Tibial nerve (tissue), 4 donors: Measurements from ENCODE around the gene MRNIP. TPM values are rescaled to one million over a fixed set of nuclear protein-coding genes. Genes with fewer than 3 reads are reported as not detected.

Source experiments
- DNase-seq, 2 donors: peaks; one replicate each; pipeline ENCODE4 v3.0.0-alpha.2; 2019; ENCODE audit warnings: low spot score in 2 of 2
- H3K27ac ChIP-seq, 4 donors: fragments of 200-600 bp; sonication (generic) in 3 of 4; one replicate each; pipeline ENCODE4 v1.5.1; 2017 to 2019; ENCODE audit warnings: mild to moderate bottlenecking in 1 of 4
- H3K27me3 ChIP-seq, 2 donors: fragments of 200-600 bp; sonication (generic) in 1 of 2; one replicate each; pipeline versions ENCODE4 v1.5.1 to v1.6.0; 2017 to 2019
- H3K36me3 ChIP-seq, 3 donors: fragments of 200-600 bp; sonication (generic); one replicate each; pipeline ENCODE4 v1.5.1; 2018 to 2019
- H3K4me1 ChIP-seq, 4 donors: fragments of 200-600 bp; sonication (generic) in 3 of 4; one replicate each; pipeline ENCODE4 v1.5.1; 2017 to 2019
- H3K4me3 ChIP-seq, 4 donors: fragments of 200-600 bp; sonication (generic) in 3 of 4; one replicate each; pipeline ENCODE4 v1.5.1; 2017 to 2019; ENCODE audit warnings: mild to moderate bottlenecking in 1 of 4, moderate library complexity in 1 of 4
- H3K9me3 ChIP-seq, 4 donors: fragments of 200-600 bp; sonication (generic) in 3 of 4; one replicate each; pipeline ENCODE4 v1.5.1; 2017 to 2019
- EP300 ChIP-seq, 2 donors: sonication (generic); formaldehyde crosslinking; IDR thresholded peaks; one replicate each; pipeline ENCODE4 v1.6.1; 2017; ENCODE audit warnings: antibody characterized with exemption in 2 of 2, mild to moderate bottlenecking in 1 of 2
- POLR2A ChIP-seq, 2 donors: fragments of 450-650 bp; IDR thresholded peaks; one replicate each; pipeline ENCODE4 v1.6.1; 2017; ENCODE audit warnings: antibody characterized with exemption in 2 of 2, mild to moderate bottlenecking in 2 of 2, moderate library complexity in 2 of 2
- WGBS, 2 donors: methylation state at CpG; one replicate each; pipeline ENCODE4 v1.1.5; 2018; 5-methylcytosine and 5-hydroxymethylcytosine counted together
- total RNA-seq, 4 donors: library from RNA; depleted of rRNA; stranded (reverse); fragments of >200 nt; gene quantifications; one replicate each; pipeline ENCODE4 v1.1.0, GENCODE V29; 2016
- TF ChIP-seq, protein P1 (sequence below), 5 experiments: fragments of 200-600 bp in 3 of 5; fragments of 450-650 bp in 2 of 5; sonication (generic) in 3 of 5; IDR thresholded peaks; one replicate each; pipeline ENCODE4 v1.5.1; 2016 to 2019; ENCODE audit warnings: antibody characterized with exemption in 5 of 5, mild to moderate bottlenecking in 3 of 5, moderate library complexity in 2 of 5

The MRNIP gene
- total RNA-seq, 4 donors from 2014 or later: 48.5 to 82.4 (median 63.2) TPM

DNA sequence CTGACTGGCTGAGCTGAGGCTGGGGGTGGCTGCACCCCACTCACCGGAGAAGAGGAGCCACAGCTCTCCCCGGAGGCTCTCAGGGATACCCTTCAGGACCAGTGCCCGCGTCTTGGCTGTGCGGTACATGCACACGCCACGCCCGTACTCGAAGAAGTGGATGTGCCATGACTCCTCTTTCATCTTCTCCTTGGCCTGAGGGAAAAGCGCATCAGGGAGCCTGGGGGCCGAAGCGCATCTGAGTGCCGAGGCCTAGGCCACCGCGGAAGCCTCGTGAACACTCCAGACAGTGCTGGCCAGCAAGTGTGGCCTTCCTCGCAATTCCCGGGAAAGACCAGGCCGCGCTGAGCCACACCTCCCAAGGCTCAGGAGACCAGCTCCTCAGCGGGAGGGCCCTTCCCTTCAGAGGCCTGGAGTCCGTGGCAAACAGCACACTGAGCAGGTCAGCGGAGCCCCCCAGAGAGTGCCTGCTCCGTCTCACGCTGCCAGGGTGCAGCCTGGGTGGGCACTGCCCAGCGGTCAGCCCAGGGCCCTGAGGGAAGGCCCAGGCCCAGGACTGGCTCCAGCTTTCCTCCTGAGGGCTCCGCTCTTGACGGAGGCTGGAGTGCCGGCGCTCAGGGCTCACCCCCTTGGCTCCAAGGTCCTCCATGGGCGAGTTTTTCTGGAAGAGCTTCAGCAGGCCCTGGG lies 20.5 kb upstream of the MRNIP start:
- WGBS, 2 donors: 84 to 93% methylated on average over 19 to 20 of the region's 31 CpGs
- no peaks in the 10 kb centered on the region for H3K27me3 ChIP-seq
- H3K36me3 ChIP-seq: peaks cover 0 to 94% (median 9%) of the 10 kb centered on the region in 3 donors
- no peak overlapping the region for H3K27ac ChIP-seq
- DNase-seq: no peak
- H3K4me3 ChIP-seq: no peak overlapping the region
- H3K4me1 ChIP-seq: peaks cover 0 to 12% (median 0%) of the 10 kb centered on the region in 4 donors
- H3K9me3 ChIP-seq: peaks cover 0 to 21% (median 3%) of the 10 kb centered on the region in 4 donors
- TF ChIP-seq EP300 (IDR thresholded peaks at IDR 0.05) (no peak), POLR2A (IDR thresholded peaks at IDR 0.05) (no peak)
- TF ChIP-seq, protein P1, sequence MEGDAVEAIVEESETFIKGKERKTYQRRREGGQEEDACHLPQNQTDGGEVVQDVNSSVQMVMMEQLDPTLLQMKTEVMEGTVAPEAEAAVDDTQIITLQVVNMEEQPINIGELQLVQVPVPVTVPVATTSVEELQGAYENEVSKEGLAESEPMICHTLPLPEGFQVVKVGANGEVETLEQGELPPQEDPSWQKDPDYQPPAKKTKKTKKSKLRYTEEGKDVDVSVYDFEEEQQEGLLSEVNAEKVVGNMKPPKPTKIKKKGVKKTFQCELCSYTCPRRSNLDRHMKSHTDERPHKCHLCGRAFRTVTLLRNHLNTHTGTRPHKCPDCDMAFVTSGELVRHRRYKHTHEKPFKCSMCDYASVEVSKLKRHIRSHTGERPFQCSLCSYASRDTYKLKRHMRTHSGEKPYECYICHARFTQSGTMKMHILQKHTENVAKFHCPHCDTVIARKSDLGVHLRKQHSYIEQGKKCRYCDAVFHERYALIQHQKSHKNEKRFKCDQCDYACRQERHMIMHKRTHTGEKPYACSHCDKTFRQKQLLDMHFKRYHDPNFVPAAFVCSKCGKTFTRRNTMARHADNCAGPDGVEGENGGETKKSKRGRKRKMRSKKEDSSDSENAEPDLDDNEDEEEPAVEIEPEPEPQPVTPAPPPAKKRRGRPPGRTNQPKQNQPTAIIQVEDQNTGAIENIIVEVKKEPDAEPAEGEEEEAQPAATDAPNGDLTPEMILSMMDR (IDR thresholded peaks at IDR 0.05): no peak

DNA sequence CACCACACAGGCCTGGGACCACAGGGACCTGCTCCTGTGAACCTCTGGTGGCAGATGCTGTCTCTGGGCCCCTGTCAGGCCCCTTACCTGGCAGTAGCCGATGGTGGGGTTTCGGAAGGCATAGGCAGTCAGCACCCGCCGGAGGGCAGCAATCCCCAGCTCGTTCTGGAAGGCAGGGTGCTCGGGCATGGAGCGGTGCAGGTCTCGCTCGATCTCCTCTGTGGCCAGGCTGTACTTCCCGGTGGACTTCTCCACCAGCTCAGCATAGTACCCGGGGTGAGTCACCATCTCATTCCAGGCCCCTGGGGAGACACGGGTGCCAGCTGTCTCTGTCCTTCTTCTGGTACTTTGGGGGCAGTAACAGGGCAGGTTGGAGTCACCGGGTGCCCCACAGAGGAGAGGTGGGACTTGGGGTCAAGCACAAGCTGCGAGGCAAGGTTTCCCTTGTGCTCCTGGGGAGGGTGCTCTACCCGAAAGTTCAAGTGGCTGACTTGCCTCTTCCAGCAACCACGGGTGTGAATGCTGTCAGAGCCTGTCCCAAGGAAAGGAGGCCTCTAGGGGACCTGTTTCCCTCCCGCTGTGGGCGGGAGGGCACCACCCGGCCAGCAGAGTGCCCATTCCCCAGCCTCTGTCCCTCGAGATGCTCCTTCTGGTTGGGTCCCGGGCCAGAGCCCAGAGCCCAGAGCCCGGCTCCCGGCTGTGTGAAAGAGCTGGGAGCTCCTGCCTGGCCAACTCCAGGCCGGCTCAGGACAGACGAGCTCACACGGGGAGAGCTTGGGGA lies 19.8 kb upstream of the MRNIP start:
- Histone ChIP-seq H3K4me1 (peaks cover 0 to 12% (median 0%) of the 10 kb centered on the region in 4 donors), H3K27me3 (no peaks in the 10 kb centered on the region), H3K36me3 (peaks cover 3 to 94% (median 14%) of the 10 kb centered on the region in 3 donors), H3K9me3 (peaks cover 0 to 14% (median 3%) of the 10 kb centered on the region in 4 donors), H3K27ac (no peak overlapping the region), H3K4me3 (no peak overlapping the region)
- no peak for DNase-seq
- 89% methylated on average over 21 to 23 of the region's 26 CpGs for WGBS, 2 donors
- TF ChIP-seq POLR2A (IDR thresholded peaks at IDR 0.05) (no peak), EP300 (IDR thresholded peaks at IDR 0.05) (no peak)
- TF ChIP-seq, protein P1 (IDR thresholded peaks at IDR 0.05): no peak

DNA sequence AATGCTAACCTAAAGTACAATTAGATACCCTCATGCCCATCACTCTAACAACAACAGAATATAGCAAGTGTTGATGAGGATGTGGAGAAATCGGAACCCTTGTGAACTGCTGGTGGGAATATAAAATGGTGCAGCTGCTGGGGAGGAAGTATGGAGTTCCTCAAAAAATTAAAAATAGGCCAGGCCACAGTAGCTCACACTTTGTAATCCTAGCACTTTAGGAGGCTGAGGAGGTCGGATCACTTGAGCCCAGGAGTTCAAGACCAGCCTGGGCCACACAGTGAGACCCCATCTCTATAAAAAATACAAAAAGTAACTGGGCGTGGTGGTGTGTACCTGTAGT lies 18.0 kb upstream of the MRNIP start:
- H3K36me3 ChIP-seq: peaks cover 5 to 92% (median 21%) of the 10 kb centered on the region in 3 donors
- peaks cover 0 to 12% (median 0%) of the 10 kb centered on the region in 4 donors for H3K4me1 ChIP-seq
- no peaks in the 10 kb centered on the region for H3K27me3 ChIP-seq
- TF ChIP-seq POLR2A (IDR thresholded peaks at IDR 0.05) (no peak), EP300 (IDR thresholded peaks at IDR 0.05) (no peak)
- TF ChIP-seq, protein P1 (IDR thresholded peaks at IDR 0.05): no peak
- H3K4me3 ChIP-seq: no peak overlapping the region
- no peak overlapping the region for H3K27ac ChIP-seq
- no peak for DNase-seq
- H3K9me3 ChIP-seq: no peaks in the 10 kb centered on the region
- 83 to 85% methylated on average over 3 of the region's 3 CpGs for WGBS, 2 donors

DNA sequence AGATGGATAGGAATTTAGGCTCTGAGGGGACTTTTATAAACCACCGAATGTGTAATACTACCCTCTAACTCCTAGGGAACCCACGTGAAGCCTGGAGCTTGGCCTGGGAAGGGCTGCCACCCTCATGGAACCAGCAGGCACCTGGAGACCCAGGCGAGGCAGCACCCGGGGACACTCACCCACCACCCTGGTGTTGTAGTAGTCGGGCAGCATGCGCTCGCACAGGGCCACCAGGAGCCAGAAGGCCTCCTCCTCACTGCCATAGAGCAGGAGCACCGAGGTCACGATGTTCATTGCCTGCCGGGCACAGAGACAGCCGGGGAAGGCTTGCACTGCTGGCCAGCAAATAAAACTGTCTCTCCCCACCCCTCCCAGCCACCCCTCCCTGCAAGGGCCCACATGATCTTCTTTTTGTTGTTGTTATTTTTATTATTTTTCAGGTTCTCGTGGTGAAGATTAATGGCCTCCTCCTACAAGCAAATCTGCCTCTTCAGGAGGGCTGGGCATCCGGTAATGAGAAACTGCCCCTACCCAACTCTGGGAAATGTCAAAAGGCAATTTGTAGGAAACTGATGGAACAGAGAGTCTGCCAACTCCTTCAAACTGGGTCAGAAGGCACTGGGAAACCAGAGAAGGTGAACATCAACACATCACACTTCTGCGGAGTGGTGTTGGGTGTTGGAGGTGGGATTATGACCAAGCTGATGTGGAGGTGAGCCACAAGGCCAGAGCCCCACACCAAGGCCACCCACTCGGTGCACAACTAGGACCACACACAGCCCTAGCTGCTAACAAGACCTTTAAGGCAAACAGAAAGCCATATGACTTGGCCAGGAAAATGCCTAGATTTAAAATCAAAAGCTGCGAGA lies 17.4 kb upstream of the MRNIP start:
- H3K27ac ChIP-seq: no peak overlapping the region

More for the DNA sequence above, 17.4 kb upstream of the MRNIP start:
- no peak for TF ChIP-seq EP300 (IDR thresholded peaks at IDR 0.05)
- TF ChIP-seq POLR2A (IDR thresholded peaks at IDR 0.05): no peak
- TF ChIP-seq, protein P1 (IDR thresholded peaks at IDR 0.05): no peak
- peaks cover 0 to 12% (median 0%) of the 10 kb centered on the region in 4 donors for H3K4me1 ChIP-seq
- no peak overlapping the region for H3K4me3 ChIP-seq
- peaks cover 5 to 94% (median 21%) of the 10 kb centered on the region in 3 donors for H3K36me3 ChIP-seq
- no peaks in the 10 kb centered on the region for H3K9me3 ChIP-seq
- no peak for DNase-seq
- 69 to 82% methylated on average over 16 of the region's 16 CpGs for WGBS, 2 donors
- no peaks in the 10 kb centered on the region for H3K27me3 ChIP-seq
